Globus pallidus (tissue), 1 donor: ENCODE measurements around the gene KRT83.
"Not testable (repeated sequence)": the region's sequence is repeated elsewhere in the genome, so short reads cannot be mapped to it uniquely, and the experiment has no call there.

Experiments
- DNase-seq: peaks from one replicate; pipeline ENCODE4 v3.0.0-alpha.2; 2015; ENCODE audit warnings: low spot score

Gene KRT83

GRCh38 chr12:52308806-52309425 is 12.3 kb downstream of the KRT83 start:
- DNase-seq = no peak

GRCh38 chr12:52307836-52308805 is 13.1 kb downstream of the KRT83 start:
- peak; percentile 32 for DNase-seq

DNA sequence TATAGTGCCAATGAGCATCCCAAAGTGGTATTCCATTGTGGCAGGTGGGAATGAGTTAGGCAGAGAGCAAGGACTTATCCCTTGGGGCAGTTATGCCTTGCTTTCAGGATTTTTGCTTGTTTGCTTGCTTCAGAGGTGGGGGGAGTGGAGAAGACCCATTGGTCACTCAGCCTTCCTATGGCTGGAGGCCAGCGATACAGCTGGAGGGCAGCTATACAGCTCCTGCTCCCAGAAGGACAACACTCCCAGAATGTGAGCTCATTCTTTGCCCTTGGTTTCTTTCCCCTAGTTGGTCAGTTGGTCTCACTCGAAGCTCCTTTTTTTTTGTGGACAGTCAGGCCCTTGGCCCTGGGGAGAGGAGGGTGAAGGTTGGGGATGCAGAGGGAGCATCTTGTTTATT is 14.5 kb downstream of the KRT83 start:
- no peak for DNase-seq

DNA sequence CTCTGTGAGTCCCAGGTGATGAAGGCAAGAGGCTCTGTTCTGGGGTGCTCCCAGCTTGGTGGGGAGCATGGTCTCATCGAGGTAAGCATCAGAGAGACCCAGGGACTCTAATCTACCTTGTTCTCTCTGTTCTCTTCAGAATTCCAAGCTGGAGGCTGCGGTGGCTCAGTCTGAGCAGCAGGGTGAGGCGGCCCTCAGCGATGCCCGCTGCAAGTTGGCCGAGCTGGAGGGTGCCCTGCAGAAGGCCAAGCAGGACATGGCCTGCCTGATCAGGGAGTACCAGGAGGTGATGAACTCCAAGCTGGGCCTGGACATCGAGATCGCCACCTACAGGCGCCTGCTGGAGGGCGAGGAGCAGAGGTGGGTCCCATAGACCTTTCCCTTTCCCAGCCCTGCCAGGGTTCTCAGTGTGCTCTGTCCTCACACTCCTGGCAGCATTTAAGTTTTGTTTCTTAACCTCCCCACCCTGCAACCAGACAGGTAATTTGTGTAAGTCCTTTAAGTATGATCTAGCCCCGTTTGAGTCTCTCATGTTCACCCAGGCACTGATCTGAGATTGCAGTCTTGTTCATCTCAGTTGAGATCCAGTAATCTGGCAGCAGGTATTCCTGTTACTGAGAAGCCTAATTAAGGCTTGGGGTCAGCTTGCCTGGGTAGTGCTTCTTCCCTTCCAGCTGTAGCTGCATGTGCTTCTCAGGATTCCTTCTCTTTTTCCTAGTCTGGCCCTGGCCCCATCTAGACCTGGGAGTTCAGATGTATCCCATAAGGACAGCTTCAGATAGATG is 15.1 kb downstream of the KRT83 start:
- no peak for DNase-seq

DNA sequence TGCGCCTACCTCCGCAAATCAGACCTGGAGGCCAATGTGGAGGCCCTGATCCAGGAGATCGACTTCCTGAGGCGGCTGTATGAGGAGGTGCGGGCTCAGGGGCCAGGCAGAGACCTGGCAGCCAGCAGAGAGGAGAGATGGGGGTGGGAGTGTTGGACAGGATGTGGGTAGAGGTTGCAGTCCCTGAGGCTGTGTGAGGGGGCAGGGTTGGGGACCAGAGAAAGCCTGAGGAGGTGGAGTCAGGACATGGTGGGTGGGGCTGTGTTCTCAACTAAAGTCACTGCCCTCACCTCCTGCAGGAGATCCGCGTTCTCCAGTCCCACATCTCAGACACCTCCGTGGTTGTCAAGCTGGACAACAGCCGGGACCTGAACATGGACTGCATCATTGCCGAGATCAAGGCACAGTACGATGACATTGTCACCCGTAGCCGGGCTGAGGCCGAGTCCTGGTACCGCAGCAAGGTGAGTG is 16.2 kb downstream of the KRT83 start:
- DNase-seq = not testable (repeated sequence)

- DNase-seq = not testable (repeated sequence)
These were observed 18.8 kb downstream of the KRT83 start for GRCh38 chr12:52302242-52302914.

GRCh38 chr12:52301721-52302120 is 19.5 kb downstream of the KRT83 start:
- DNase-seq = not testable (repeated sequence)

DNA sequence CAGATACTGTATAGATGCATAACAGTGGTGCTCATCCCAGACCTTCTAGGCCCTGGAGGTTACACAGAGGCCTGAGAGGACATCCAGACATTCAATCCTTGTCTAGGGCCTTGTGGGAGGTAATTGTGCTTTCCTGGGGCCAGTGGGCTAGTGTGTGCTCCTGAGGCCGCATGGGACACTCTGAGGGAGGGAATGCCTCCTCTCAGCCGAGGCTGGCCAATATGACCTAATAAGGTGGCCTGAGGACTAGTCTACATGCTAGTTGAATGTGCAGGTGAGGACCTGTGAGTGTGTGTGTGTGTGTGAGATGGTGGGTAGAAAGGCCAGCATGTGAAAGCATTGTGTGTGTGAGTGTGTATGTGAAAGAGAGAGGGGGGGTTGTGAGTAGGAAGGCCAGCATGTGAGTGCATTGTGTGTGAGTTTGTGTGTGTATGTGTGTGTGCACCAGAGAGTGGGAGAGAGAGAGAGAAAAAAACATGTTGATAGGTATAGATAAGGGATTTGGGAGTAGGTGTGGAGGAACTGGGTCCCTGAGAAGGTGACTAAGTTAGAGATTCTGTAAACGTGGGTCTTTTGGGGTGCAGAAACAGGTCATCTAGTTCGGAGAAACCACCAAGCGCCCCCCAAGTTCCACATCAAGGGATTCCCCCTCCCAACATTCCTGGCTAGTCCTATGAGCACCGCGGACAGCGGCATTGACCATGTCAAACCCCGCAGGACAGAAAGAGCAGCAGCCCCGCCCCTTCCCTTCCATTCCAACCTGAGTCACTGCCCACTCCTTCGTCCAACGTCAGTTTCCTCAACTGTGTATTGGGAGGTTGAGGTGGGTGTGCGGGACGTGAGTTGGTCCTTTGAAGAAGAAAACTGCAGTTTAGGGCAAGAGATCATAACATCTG is 20.2 kb downstream of the KRT83 start:
- DNase-seq = no peak

GRCh38 chr12:52298677-52299190 is 22.5 kb downstream of the KRT83 start:
- no peak for DNase-seq

- DNase-seq = no peak
These were observed 24.5 kb downstream of the KRT83 start for GRCh38 chr12:52296572-52297215.

DNA sequence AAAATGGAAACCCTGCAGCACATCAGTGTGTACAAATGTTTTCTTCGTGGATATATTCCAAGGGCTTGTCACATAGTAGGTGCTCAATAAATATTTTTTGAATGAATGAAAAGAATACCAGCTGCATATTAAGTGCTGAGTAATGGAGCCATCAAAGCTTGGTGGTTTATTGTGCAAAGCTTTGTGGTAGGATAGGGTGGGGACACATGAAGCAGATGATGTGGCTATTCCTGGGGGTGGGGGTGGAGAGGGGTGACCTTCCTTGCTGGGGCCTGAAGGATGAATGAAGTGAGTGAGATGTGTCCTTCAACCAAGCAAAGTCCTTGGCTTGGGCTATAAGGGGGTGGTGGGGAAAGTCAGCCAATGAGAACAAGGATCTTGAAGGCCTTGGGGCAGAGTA is 25.5 kb downstream of the KRT83 start:
- no peak for DNase-seq

GRCh38 chr12:52294803-52295202 is 26.4 kb downstream of the KRT83 start:
- DNase-seq = no peak

DNA sequence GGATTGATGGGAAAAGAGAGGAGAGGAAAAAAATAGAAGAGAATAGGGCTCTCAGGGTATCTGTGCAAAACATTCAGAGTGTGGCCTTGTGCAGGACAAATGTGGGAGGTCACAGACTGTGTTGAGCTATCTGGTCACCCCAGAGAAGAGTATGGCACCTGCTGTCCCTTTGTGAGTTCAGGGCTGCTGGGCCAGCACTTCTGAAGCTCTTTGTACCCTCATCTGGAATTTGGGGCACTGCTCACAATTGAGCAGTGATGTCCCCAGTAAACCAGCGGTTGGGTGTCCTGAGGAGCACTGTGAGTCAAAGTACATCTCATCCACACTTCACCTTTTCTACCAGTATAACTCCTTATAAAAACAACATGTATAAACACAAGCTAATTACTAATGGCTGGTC is 27.3 kb downstream of the KRT83 start:
- DNase-seq = no peak

- DNase-seq = no peak
These were observed 29.8 kb downstream of the KRT83 start, which contains the start of gene KRT81 for GRCh38 chr12:52291267-52291935. KRT81 (minus strand) TSS chr12:52291534; CDS start chr12:52291465, 69 bp downstream.

- DNase-seq = not testable (repeated sequence)
These were observed 30.6 kb downstream of the KRT83 start for GRCh38 chr12:52290483-52291134.

- DNase-seq = not testable (repeated sequence)
These were observed 33.1 kb downstream of the KRT83 start for GRCh38 chr12:52287816-52288805.
